ENCODE measurements around the gene GDI1.

The GDI1 gene

GRCh38 chrX:154483325-154483724 is 46.4 kb downstream of the GDI1 start:
- no peak for DNase-seq

- no peak for DNase-seq
Observed at GRCh38 chrX:154484255-154485149, 47.5 kb downstream of the GDI1 start.

- no peak for DNase-seq
Observed at GRCh38 chrX:154485150-154486051, 48.4 kb downstream of the GDI1 start.

GRCh38 chrX:154486052-154486395 is 49.1 kb downstream of the GDI1 start:
- DNase-seq, result peak; percentile 32

- DNase-seq, result peak; percentile 38
Observed at GRCh38 chrX:154486396-154487207, 49.6 kb downstream of the GDI1 start, which contains the start of gene UBL4A. TSS of gene UBL4A (minus strand) at chrX:154486615. CDS start at chrX:154486584, 31 bp downstream.

GRCh38 chrX:154487518-154488290 is 50.8 kb downstream of the GDI1 start:
- no peak for DNase-seq

GRCh38 chrX:154488336-154489075 is 51.6 kb downstream of the GDI1 start:
- DNase-seq, result no peak

GRCh38 chrX:154489182-154489581 is 52.2 kb downstream of the GDI1 start:
- DNase-seq, result no peak

GRCh38 chrX:154490021-154490413 is 53.1 kb downstream of the GDI1 start:
- no peak for DNase-seq

- peak; percentile 86 for DNase-seq
Observed at GRCh38 chrX:154490414-154491083, 53.6 kb downstream of the GDI1 start, which contains the start of gene SLC10A3. TSS of gene SLC10A3 (minus strand) at chrX:154490629. CDS start at chrX:154488940, 1,689 bp downstream.

Measured in central memory CD4-positive, alpha-beta T cell (primary cell).